GM12874 (cell line): ENCODE measurements around the gene PCBP3.

Experiments used
- CTCF ChIP-seq: IDR thresholded peaks from 2 replicates; pipeline ENCODE4 v1.5.1; 2011; ENCODE audit warnings: low read depth, mild to moderate bottlenecking, control low read depth, low read length, moderate library complexity; ENCODE audit not compliant: insufficient read depth

Gene PCBP3

GRCh38 chr21:45721671-45722070 is 78.1 kb downstream of the PCBP3 start:
- TF ChIP-seq CTCF = no peak

GRCh38 chr21:45723049-45723958 is 79.8 kb downstream of the PCBP3 start:
- no peak for TF ChIP-seq CTCF

GRCh38 chr21:45724345-45724961 is 80.9 kb downstream of the PCBP3 start:
- TF ChIP-seq CTCF = no peak

GRCh38 chr21:45724994-45725843 is 81.7 kb downstream of the PCBP3 start:
- no peak for TF ChIP-seq CTCF

GRCh38 chr21:45725844-45726200 is 82.3 kb downstream of the PCBP3 start:
- TF ChIP-seq CTCF = no peak

- TF ChIP-seq CTCF = no peak
These were observed 82.9 kb downstream of the PCBP3 start for GRCh38 chr21:45726438-45726837.

GRCh38 chr21:45727390-45727789 is 83.9 kb downstream of the PCBP3 start:
- no peak for TF ChIP-seq CTCF
